ENCODE data around the gene ADAM8. TPM values are rescaled to one million over a fixed set of nuclear protein-coding genes. Genes with fewer than 3 reads are reported as not detected.

Gene ADAM8
- polyA plus RNA-seq, 1 donor (not counting 4 experiments of a cell fraction or from before 2014, with no cell fraction given): 42.0 TPM

- Histone ChIP-seq H3K9ac (ENCODE audit: control insufficient read depth, extremely low read depth, insufficient read depth, low read length) (peak overlapping the region; percentile 68), H3K4me1 (ENCODE audit: control insufficient read depth, extremely low read depth, insufficient read depth, low read length) (peaks cover 52% of the 10 kb centered on the region), H3K79me2 (ENCODE audit: control insufficient read depth, insufficient read depth, low read length) (no peaks in the 10 kb centered on the region), H3K9me3 (ENCODE audit: control insufficient read depth, low read depth, low read length) (no peaks in the 10 kb centered on the region), H3K27ac (ENCODE audit: control insufficient read depth, insufficient read depth, low read length) (peak overlapping the region; percentile 71), H3K9me1 (ENCODE audit: control insufficient read depth, extremely low read depth, insufficient read depth, low read length) (no peaks in the 10 kb centered on the region), H2AFZ (ENCODE audit: control insufficient read depth, low read length) (no peak overlapping the region), H3K4me3 (ENCODE audit: control insufficient read depth in 2 of 3, extremely low read depth in 1 of 3, insufficient read depth in 2 of 3, low read depth in 1 of 3, low read length in 3 of 3) (no peak overlapping the region), H4K20me1 (ENCODE audit: control insufficient read depth, extremely low read depth, insufficient read depth, low read length) (peaks cover 4% of the 10 kb centered on the region), H3K36me3 (ENCODE audit: control insufficient read depth in 2 of 2, extremely low read depth in 1 of 2, insufficient read depth in 2 of 2, low read length in 2 of 2) (peaks cover 2 to 15% of the 10 kb centered on the region in 2 experiments), H3K27me3 (ENCODE audit: control insufficient read depth, extremely low read depth, insufficient read depth, low read length) (no peaks in the 10 kb centered on the region), H3K4me2 (ENCODE audit: control insufficient read depth, extremely low read depth, insufficient read depth, low read depth, low read length) (peak overlapping the region; percentile 70)
- dilution Hi-C loops (cut with MboI; ENCODE audit: extremely low pct_ligation_motif_present, low sequenced_read_pairs): no loop called here
- peak; percentile 100 for FAIRE-seq
- TF ChIP-seq CTCF (optimal IDR thresholded peaks at IDR 0.05 in 1 of 3, IDR thresholded peaks at IDR 0.05 in 1 of 3, conservative IDR thresholded peaks at IDR 0.05 in 1 of 3; ENCODE audit: extremely low read depth in 1 of 3, insufficient read depth in 2 of 3, low read length in 3 of 3) (no peak), EZH2 (IDR thresholded peaks at IDR 0.05; ENCODE audit: low read length) (no peak)
- peak; percentile 97 for DNase-seq (ENCODE audit: low read depth, low spot score)
Observed at GRCh38 chr10:133258818-133259601, 17.7 kb downstream of the ADAM8 start.

GRCh38 chr10:133258066-133258817 lies 18.4 kb downstream of the ADAM8 start:
- Histone ChIP-seq H4K20me1 (ENCODE audit: control insufficient read depth, extremely low read depth, insufficient read depth, low read length) (peaks cover under 1% of the 10 kb centered on the region), H3K36me3 (ENCODE audit: control insufficient read depth in 2 of 2, extremely low read depth in 1 of 2, insufficient read depth in 2 of 2, low read length in 2 of 2) (peaks cover 0 to 9% of the 10 kb centered on the region in 2 experiments), H3K9me1 (ENCODE audit: control insufficient read depth, extremely low read depth, insufficient read depth, low read length) (no peaks in the 10 kb centered on the region), H3K27me3 (ENCODE audit: control insufficient read depth, extremely low read depth, insufficient read depth, low read length) (no peaks in the 10 kb centered on the region), H3K27ac (ENCODE audit: control insufficient read depth, insufficient read depth, low read length) (peak overlapping the region; percentile 71), H3K4me3 (ENCODE audit: control insufficient read depth in 2 of 3, extremely low read depth in 1 of 3, insufficient read depth in 2 of 3, low read depth in 1 of 3, low read length in 3 of 3) (no peak overlapping the region), H3K4me1 (ENCODE audit: control insufficient read depth, extremely low read depth, insufficient read depth, low read length) (peaks cover 44% of the 10 kb centered on the region), H2AFZ (ENCODE audit: control insufficient read depth, low read length) (no peak overlapping the region), H3K9ac (ENCODE audit: control insufficient read depth, extremely low read depth, insufficient read depth, low read length) (peak overlapping the region; percentile 59), H3K79me2 (ENCODE audit: control insufficient read depth, insufficient read depth, low read length) (no peaks in the 10 kb centered on the region), H3K4me2 (ENCODE audit: control insufficient read depth, extremely low read depth, insufficient read depth, low read depth, low read length) (peak overlapping the region; percentile 33), H3K9me3 (ENCODE audit: control insufficient read depth, low read depth, low read length) (no peaks in the 10 kb centered on the region)
- DNase-seq (ENCODE audit: low read depth, low spot score): no peak
- no peak for FAIRE-seq
- TF ChIP-seq EZH2 (IDR thresholded peaks at IDR 0.05; ENCODE audit: low read length) (no peak), CTCF (optimal IDR thresholded peaks at IDR 0.05 in 1 of 3, IDR thresholded peaks at IDR 0.05 in 1 of 3, conservative IDR thresholded peaks at IDR 0.05 in 1 of 3; ENCODE audit: extremely low read depth in 1 of 3, insufficient read depth in 2 of 3, low read length in 3 of 3) (no peak)
- dilution Hi-C loops (cut with MboI; ENCODE audit: extremely low pct_ligation_motif_present, low sequenced_read_pairs): no loop called here

Data from keratinocyte (primary cell).